ENCODE data around the gene CLDN9.

DNA sequence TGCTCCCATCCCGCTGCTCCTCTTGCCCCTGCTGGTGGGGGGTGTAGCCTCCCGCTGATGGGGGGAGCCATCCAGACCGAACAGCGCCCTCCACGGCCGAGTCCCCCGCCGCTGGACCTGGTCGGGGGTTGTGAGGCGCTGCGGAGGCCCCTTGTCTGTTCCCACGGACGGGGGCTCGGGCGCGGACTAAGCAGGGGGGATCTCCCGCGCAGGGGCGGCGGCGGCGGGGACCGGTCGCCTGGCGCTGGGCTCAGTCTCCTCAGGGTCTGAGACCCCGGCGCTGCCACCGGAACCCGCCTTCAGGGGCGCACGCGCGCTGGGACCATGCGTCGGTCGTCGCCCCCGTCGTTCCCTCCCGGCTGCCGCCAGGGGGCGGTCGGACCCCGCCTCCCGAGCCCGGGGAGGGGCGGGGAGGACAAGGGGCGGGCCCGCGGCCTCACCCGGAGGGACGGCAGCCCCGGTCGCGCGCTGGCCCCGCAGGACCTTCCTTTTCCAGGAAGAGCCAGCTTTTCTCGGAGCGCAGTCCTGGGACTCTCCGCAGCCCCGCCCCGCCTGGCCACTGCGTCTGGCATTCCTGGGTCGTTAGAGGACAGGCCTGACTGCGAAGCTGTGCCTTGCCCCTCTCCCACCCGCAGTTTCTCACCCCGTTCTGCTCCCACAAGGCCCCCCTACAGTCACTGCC lies 46.5 kb downstream of the CLDN9 start:
- TF ChIP-seq, protein P1, sequence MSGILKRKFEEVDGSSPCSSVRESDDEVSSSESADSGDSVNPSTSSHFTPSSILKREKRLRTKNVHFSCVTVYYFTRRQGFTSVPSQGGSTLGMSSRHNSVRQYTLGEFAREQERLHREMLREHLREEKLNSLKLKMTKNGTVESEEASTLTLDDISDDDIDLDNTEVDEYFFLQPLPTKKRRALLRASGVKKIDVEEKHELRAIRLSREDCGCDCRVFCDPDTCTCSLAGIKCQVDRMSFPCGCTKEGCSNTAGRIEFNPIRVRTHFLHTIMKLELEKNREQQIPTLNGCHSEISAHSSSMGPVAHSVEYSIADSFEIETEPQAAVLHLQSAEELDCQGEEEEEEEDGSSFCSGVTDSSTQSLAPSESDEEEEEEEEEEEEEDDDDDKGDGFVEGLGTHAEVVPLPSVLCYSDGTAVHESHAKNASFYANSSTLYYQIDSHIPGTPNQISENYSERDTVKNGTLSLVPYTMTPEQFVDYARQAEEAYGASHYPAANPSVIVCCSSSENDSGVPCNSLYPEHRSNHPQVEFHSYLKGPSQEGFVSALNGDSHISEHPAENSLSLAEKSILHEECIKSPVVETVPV (CRISPR knock-in tag; IDR thresholded peaks at IDR 0.05): no peak
- no peak for TF ChIP-seq ZFP30 (CRISPR knock-in tag; IDR thresholded peaks at IDR 0.05)
- TF ChIP-seq, protein P2, sequence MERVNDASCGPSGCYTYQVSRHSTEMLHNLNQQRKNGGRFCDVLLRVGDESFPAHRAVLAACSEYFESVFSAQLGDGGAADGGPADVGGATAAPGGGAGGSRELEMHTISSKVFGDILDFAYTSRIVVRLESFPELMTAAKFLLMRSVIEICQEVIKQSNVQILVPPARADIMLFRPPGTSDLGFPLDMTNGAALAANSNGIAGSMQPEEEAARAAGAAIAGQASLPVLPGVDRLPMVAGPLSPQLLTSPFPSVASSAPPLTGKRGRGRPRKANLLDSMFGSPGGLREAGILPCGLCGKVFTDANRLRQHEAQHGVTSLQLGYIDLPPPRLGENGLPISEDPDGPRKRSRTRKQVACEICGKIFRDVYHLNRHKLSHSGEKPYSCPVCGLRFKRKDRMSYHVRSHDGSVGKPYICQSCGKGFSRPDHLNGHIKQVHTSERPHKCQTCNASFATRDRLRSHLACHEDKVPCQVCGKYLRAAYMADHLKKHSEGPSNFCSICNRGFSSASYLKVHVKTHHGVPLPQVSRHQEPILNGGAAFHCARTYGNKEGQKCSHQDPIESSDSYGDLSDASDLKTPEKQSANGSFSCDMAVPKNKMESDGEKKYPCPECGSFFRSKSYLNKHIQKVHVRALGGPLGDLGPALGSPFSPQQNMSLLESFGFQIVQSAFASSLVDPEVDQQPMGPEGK (CRISPR knock-in tag; IDR thresholded peaks at IDR 0.05; ENCODE audit: borderline replicate concordance): peak; percentile 42; the same call in 1 of the 2 replicates
- TF ChIP-seq PPARA (CRISPR knock-in tag; IDR thresholded peaks at IDR 0.05; ENCODE audit: borderline replicate concordance): no peak
- no peak for TF ChIP-seq ZNF565 (CRISPR knock-in tag; conservative IDR thresholded peaks at IDR 0.05; ENCODE audit: low read depth)
- TF ChIP-seq, protein P3, sequence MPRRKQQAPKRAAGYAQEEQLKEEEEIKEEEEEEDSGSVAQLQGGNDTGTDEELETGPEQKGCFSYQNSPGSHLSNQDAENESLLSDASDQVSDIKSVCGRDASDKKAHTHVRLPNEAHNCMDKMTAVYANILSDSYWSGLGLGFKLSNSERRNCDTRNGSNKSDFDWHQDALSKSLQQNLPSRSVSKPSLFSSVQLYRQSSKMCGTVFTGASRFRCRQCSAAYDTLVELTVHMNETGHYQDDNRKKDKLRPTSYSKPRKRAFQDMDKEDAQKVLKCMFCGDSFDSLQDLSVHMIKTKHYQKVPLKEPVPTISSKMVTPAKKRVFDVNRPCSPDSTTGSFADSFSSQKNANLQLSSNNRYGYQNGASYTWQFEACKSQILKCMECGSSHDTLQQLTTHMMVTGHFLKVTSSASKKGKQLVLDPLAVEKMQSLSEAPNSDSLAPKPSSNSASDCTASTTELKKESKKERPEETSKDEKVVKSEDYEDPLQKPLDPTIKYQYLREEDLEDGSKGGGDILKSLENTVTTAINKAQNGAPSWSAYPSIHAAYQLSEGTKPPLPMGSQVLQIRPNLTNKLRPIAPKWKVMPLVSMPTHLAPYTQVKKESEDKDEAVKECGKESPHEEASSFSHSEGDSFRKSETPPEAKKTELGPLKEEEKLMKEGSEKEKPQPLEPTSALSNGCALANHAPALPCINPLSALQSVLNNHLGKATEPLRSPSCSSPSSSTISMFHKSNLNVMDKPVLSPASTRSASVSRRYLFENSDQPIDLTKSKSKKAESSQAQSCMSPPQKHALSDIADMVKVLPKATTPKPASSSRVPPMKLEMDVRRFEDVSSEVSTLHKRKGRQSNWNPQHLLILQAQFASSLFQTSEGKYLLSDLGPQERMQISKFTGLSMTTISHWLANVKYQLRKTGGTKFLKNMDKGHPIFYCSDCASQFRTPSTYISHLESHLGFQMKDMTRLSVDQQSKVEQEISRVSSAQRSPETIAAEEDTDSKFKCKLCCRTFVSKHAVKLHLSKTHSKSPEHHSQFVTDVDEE (CRISPR knock-in tag; IDR thresholded peaks at IDR 0.05): no peak

Measured in SK-N-SH treated with all-trans-retinoic acid at 6 μM for 48 hours (cell line).